HG02623 (cell line): Measurements from ENCODE around the gene RAB26.
"Not testable (repeated sequence)": the region's sequence is repeated elsewhere in the genome, so short reads cannot be mapped to it uniquely, and the experiment has no call there.

Experiments
- ATAC-seq: cut with Tn5 transposase; IDR thresholded peaks from one replicate; pipeline ENCODE4 v1.9.1; 2021; ENCODE audit warnings: moderate library complexity; ENCODE audit not compliant: unreplicated experiment

RAB26 gene

DNA sequence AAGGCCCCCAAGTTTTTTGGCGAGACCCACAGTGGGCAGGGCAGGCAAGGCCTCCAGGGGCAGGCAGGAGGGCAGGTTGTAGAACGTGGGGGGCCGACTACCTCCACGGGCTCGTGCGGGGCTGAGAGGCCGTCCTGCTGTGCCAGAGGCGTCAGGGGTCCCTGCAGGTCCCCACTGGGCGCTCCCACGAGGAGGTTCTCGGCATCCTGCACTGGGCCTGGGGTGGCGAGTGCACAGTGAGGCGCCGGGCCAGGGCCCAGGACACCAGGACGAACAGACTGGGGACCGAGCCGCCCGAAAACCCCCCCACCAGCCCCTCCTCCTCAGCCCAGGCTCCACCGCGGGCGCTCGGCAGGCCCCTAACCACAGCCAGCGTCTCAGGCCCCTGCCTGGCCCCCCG lies 32.0 kb upstream of the RAB26 start:
- ATAC-seq = not testable (repeated sequence)

DNA sequence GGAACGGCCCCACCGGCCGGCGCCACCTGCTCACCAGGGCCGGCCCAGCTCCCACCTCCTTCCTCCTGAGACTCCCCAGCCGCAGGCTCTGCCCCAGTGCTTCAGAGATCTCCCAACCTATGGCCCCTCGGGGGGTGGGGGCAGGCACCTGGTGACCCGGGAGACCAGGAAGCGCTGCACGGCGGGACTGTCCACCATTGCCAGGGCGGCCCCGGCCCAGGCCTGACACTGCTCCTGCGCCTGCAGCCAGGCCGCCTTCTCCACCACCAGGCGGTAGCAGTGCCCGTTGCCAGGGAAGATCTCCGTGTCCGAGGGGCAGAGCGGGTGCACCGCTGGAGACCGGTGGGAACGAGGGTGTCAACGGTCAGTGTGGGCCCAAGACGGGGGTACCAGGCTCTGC lies 31.1 kb upstream of the RAB26 start:
- ATAC-seq = not testable (repeated sequence)

DNA sequence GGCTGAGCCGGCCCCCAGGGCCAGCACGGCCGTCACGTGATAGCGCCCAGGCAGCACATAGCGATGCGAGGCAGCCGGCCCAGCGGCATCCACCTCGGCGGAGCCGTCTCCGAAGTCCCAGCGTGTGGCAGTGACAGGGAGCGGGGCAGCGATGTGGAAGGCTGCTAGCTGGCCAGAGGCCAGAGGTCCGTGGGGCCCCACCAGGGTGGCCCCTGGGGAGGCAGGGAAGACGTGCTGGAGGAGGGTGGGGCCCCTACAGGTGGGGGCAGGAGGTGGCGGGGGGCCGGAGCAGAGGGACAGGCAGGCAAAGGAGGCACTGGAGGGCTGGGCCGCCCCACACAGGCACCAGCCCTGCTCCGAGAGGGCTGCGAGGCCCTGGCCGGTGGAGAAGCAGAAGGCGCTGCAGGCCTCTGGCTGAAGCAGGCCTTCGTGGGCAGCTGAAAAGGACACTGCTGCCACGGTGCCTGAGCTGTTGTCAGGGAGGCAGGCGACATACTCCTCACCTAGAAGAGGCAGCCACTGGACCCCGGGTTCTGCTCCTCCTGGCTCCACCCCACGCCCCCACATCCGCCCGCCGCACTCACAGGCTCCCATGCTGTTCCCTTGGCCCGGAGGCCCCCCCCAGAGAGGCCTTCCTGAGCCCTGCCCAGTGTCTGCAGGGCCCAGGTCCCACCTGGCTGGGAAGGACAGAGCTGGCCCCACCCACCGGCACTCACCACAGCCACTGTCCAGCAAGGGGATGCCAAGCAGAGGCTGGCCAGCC lies 30.3 kb upstream of the RAB26 start:
- not testable (repeated sequence) for ATAC-seq

DNA sequence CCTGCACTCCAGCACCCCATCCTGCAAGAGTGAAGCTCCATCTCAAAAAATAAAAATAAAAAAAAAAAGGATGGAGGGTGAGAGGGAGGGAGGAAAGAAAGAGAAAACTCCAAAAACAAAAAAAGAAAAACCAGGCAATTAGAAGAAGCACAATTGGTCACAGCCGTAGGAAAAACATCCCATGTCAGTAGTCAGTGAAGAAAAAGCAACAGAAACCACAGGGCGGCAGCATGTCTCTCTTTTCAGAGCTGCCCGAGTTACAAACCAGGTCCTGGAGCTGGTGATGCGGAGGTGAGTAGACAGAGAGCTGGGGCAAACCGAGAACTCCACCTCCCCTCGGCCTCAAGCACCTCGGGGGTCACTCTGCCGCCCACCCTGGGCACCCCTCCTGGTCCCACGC lies 27.1 kb upstream of the RAB26 start:
- not testable (repeated sequence) for ATAC-seq

DNA sequence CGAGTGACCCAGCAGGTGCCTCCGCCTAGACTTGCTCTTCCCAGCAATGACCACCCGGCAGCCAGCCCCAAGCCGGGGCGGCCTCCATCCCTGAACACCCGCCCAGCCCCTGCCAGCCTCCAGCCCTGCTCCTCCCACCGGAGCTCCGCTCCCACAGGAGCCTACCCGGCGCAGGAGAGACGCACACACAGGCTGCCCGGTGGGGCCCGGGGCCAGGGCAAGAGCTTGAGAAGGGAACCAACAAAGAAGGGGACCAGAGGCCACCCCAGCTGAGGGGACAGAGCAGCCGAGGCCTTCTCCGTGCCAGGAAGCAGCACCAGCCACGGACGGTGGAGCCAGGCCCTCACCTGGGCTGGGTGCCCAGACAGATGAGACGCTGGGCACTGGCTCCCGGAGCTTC lies 26.6 kb upstream of the RAB26 start:
- ATAC-seq = no peak

DNA sequence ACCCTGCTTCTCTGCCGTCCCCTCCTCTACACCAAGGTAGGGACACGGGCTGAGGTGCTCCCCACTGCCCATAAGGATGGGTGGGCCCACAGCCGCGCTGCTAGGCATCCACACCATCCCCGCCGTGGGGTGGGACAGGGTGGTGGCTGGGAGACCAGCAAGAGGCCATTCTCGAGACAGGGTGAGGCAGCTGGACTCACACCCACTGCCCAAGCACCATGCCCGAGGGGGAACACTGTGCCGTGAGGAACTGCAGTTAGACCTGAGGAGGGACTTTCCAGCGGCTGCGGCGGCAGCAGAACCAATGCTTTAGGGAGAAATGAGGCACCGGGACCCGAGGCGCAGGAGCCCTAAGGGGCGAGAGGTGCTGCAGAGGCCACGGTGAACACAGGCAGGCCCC lies 26.0 kb upstream of the RAB26 start:
- ATAC-seq = no peak

DNA sequence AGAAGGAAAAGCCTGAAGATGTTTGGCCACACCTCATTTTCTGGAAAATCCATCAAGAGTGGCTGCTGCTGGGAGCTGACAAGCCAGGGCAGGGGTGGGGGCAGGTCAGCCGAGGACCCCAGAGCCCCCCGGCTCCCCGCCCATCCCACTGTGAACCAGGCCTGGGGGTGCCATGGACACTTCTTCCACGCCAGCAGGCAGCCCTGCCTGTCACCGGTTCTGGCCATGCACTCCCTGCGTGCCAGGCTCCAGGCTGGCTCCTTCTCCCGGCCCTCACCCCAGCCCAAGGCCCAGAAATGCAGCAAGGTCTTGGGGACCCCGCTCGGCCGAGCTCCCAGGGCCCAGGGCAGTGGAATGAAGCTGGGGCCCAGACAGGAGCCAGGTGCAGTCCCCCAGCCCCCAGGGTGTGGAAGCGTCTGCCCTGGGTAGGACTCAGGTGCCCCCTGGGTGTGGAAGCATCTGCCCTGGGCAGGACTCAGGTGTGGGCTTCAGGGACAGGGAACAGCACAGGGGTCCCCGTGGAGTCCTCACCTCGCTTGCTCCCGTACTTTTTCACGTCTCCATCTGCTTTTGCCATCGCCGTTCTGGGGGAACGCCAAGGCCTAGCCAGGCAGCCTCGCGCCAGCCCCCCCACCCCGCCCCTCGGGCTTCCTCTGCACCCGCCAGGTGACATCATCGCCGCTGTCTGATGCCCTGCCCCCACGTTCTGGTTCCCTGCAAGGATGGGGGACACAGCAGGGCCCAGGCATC lies 25.3 kb upstream of the RAB26 start:
- ATAC-seq = not testable (repeated sequence)

DNA sequence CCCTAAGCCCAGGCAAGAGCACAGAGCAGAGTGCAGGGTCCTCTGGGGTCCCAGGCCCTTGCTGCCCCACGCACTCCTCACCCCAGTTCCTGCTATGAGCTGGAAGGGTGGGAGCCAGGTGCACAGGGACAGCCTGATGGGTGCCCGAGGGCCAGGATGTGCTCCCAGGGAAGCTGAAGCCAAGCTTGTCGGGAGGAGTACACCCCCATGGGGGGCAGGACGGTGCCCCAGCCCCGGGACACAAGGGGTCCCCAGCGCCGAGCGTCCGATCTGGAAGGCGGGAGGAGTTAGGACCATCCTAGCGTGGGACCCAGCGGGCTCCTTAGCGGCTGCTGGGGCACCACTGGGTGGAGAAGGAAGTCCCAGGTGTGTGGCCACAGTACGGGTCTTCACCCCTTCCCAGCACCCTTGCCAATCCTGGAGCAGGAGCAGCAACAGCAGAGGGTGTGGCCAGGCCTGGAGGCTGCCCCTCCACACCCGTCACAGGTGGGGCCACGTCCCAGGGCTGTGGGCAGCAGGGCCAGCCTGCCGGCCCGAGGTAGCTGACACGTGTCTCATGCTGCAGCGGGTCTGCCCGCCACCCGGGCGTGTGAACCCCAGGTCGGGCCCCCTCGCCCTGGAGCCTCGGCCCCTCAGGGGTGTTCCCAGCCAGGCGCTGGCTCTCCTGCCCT lies 24.6 kb upstream of the RAB26 start:
- ATAC-seq = not testable (repeated sequence)

DNA sequence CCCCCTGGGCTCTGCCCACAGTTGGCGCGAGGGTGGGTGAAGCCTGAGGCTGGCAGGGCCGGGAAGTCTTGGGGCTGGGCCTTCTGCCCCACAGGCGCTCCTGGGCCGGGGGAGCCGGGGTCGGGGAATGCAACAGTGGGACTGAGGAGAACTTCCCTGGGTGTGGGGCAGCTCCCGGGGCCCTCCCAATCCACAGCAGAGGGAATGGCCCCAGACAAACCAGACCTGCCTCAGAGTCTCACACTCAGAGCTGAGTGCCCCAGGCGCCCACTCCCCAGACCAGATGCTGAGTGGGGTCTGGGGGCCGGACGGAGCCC lies 24.1 kb upstream of the RAB26 start:
- not testable (repeated sequence) for ATAC-seq

DNA sequence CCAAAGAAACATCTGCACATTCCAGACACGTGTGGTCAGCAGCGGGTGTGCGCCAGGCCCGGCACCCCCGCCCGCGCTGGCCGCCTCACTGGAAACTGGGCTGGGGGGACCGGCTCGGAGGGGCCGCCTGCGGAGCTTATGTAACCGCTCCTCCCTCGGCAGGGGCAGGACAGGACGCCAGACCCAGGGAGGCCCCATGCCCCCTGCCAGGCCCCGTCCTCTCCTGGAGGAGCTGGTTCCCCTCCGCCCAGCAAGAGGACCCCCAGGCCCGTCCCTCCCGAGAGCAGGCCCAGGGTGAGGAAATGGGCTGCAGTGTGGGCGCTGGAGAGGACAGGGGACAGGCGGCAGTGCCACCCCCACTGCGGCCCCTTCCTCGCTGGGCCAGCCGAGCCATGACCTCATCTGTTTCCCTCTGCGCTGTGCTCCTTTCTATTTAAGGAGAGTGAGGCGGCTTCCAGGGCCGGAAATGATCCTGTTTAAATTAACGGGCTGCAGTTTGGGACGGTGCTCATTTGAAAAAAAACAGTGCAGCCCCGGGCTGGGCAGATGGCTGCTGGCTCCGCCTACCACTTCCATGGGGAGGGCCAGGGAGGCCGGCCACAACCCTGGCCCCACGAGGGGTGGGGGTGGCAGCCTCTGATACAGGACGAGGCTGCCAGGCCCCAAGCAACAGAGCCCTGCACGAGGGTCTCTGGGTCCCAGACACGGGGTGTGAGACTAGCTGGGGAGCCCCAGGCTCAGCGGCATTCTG lies 23.6 kb upstream of the RAB26 start:
- not testable (repeated sequence) for ATAC-seq

DNA sequence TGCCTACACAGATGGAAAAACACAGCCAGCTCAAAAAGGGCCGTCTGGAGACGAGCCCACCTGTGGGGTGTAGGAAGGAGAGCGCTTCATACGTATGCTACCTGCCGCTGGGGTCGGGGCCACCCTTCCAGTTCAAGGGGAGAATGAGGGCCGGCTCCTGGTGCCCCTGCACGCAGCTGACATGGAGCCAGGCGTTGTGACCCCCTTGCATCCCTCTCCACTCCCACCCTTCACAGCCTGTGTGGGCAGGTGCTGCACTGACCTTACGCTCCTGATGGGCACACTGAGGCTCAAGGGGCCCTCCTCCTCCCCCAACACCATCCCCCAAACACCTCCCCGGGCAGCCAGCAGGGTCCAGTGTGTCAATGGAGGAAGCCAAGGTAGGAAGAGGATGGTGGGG lies 22.8 kb upstream of the RAB26 start:
- ATAC-seq = not testable (repeated sequence)

DNA sequence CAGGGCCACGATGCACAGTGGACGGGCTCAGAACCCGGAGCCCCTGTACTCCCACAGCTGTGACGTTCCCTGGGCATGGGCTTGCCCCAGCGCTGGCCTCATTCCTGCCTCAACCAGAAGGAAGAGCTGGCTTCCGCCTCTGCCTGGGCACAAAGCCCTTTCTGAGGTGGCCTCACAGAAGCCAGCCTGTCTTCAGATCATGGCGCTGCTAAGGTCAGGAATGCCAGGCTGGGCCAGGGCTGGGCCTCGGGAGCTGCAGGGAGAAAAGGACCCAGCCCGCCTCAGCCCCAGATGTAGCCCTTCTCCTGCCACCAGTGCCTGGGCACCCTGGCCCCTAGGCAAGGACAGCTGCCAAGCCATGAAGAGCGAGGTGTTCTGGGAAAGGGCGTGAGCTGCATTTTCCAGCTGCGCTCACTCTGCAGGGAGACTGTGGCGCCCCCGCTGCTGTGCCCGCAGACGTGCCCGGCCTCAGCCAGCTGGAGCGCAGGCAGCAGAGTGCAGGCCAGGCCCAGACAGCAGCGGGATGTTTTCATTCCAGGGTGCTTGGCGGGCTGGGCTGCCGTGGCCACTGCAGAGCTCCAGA lies 22.2 kb upstream of the RAB26 start:
- ATAC-seq = not testable (repeated sequence)

DNA sequence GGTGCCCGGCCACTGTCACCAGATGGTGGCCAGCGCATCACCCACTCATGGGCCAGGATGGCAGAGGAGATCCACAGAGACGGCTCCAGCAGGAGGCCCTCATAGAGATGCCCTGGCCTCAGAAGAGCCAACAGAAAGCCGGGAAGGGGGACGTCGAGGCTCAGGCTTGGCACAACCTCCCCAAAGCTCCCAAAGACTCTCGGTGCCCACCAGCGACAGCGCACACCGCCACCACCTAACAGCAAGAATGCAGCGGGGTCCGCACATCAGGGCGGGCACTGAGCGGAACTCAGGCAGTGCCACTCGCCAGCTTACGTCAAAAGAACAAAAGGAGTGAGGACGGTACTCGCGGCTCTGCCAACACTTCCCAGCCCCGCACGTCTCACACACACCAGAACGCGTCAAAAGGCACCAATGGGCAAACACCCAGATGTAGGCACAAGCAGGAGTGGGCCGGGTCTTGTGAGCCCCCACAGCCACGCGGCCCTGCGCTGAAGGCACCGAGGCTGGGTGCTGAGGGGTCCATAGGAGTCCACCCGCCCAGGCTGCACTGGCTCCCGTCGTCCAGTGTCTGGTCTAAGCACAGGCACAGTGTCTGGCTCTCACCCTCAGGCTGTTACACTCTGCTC lies 21.4 kb upstream of the RAB26 start:
- ATAC-seq = not testable (repeated sequence)

DNA sequence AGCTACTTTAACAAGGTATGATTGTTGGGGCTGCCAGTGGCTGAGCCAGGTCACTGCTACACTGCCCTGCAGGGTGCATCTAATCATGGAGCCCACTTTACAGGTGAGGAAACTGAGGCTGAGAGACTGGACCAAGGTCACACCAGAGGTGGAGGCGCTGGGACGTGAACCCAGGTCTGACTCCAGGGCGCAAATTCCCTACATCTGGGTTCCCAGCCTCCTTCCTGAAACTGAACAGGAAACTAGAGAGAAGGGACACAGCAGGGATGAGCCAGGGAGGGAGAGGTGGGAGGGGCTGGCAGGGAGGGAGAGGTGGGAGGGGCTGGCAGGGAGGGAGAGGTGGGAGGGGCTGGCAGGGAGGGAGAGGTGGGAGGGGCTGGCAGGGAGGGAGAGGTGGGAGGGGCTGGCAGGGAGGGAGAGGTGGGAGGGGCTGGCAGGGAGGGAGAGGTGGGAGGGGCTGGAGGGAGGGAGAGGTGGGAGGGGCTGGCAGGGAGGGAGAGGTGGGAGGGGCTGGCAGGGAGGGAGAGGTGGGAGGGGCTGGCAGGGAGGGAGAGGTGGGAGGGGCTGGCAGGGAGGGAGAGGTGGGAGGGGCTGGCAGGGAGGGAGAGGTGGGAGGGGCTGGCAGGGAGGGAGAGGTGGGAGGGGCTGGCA lies 20.7 kb upstream of the RAB26 start:
- ATAC-seq = not testable (repeated sequence)

DNA sequence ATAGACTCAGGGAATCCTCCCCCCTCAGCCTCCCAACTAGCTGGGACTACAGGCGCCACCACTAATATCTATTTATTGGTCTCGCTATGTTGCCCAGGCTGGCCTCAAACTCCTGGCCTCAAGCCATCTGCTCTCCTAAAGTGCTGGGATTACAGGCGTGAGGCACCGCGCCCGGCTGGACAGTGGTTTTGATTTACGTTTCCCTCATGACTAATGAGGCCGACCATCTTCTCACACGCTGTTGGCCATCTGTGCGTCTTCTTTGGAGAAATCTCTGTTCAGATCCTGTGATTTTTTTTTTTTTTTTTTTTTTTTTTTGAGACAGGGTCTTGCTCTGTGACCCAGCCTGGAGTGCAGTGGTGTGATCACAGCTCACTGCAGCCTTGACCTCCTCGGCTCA lies 19.2 kb upstream of the RAB26 start:
- ATAC-seq = not testable (repeated sequence)

DNA sequence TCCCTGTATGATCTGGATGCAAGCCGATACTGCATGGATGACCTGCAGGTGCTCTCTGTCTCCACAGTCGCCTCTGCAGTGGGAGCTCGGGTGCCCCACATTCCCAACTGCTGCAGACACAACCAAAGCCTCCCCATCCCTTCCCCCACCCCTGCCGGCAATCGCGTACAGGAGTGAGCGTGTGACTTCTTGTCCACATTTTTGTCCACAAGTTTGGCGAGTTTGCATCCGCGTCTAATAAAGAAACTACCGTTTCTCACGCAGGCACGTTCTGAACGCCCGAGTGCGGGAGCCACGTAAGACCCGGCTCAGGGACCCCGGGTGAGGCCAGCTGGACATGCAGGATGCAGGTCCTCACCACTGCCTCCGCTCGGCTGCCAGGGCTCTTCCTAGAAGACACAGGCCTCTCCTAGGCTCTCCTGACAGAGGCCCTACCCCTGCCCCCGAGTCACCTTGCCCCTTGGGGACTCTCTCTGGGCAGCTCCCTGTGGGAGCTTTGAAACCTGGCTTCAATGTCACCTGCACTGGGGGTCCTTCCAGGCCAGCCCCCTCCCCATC lies 18.5 kb upstream of the RAB26 start:
- not testable (repeated sequence) for ATAC-seq

DNA sequence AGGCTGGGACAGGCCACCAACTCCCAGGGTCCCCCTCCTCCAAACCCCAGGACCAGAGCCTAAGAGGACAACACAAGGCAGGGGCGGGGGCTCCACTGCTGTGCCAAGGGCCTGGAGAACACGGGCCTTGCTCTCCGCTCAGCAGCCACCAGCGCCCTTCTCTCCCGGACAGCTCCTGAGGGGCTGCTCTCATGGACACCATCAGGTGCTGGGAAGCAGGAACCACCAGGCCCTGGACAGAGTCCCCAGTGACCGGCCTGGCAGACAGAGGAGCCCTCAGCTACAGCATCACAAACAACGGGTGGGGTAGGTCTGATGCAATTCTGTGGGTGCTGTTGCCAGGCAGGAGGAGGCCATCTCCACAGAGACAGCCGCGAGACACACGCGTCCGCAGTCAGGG lies 14.6 kb upstream of the RAB26 start:
- not testable (repeated sequence) for ATAC-seq

DNA sequence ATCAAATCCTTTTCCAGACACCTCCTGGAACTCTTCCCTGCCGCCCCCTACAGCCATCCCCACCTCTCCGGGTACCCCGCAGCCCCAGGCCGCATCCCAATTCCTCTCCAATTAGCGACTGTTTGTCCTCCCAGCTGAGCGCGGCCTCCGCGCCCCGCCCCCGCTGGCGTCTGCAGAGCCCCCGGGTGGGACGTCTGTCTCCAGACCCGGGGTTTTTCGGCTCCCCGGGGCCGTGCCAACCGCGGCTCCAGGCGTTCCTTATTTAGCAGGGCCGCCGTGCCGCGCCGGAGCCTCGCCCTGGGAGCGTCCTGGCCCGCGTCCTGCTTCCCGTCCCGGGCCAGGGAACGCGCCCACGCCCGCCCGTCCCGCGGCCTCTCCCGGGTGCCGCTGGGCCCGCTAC lies 13.4 kb upstream of the RAB26 start:
- not testable (repeated sequence) for ATAC-seq

DNA sequence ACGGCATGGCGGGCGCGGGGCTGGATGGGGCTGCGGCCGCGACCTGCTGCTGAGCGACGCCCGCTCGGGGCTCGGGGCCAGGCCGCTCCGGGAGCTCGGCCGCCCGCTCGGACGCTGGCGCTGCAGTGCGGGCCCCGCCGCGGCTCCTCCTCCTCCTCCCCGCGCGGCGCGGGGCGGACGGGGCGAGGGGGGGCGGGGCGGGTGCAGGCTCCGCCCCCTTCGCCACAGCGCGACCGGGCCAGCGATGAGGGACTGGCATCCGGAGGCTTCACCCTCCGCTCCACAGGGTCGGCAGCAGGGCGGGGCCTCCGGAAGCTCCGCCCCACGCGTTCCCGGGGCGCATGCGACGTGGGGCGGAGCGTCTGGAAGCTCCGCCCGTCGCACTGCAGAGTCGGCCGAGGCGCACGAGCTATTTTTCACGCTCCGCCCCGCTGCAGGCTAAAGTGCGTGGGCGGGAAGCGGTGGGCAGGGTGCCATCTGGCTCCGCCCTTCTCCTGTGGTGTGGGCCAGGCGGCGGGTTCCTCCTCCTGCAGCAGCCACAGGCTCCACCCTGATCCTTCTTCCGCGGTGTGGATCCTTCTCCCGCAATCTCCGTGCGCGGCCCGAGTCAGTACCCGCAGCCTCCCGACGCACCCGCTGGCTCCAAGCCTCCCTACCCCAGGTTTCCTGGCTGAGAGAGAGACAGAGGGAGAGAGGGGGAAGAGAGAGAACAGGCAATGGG lies 12.5 kb upstream of the RAB26 start, which contains the start of gene PKD1:
Gene PKD1 (minus strand): TSS at position 129 of the 721 bp plus-strand sequence. CDS start 209 bp downstream, outside the sequence.
- ATAC-seq = not testable (repeated sequence)
